ENCODE measurements around the gene DUSP21.
"Not testable (repeated sequence)": the region's sequence is repeated elsewhere in the genome, so short reads cannot be mapped to it uniquely, and the experiment has no call there.

DUSP21 gene

GRCh38 chrX:44876767-44877166, 32.9 kb downstream of the DUSP21 start:
- no peak for DNase-seq

- no peak for DNase-seq
These were observed 35.0 kb downstream of the DUSP21 start for GRCh38 chrX:44878780-44879179.

DNA sequence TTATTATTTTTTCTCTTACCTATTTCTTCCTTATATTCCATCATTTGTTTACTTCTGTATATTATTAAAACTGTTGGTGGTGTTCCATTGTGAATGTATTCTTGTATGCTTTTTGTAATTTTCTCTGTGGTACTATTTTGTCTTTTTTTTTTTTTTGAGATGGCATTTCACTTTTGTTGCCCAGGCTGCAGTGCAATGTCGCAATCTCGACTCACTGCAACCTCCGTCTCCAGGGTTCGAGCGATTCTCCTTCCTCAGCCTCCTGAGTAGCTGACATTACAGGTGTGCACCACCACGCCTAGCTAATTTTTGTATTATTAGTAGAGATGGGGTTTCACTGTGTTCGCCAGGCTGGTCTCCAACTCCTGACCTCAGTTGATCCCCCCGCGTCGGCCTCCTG, 37.7 kb downstream of the DUSP21 start:
- DNase-seq: no peak

DNA sequence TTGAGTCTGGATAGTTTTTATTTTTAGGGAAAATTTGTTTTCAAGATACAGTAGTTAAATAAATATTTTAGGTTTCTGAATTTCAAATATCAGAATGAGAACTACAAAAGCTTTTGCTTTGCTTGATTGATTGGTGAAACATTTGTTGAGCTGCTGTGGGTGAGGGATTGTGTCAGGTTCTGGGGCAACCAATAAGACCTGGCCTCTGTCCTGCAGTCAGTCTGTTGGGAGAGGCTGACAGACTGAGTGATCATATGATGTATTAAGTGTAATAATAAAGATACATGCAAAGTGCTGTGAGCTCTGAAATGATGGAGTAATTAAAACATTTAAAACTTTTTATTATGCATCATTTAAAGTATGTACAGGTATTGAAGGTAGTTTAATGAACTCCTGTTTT, 38.8 kb downstream of the DUSP21 start:
- no peak for DNase-seq

DNA sequence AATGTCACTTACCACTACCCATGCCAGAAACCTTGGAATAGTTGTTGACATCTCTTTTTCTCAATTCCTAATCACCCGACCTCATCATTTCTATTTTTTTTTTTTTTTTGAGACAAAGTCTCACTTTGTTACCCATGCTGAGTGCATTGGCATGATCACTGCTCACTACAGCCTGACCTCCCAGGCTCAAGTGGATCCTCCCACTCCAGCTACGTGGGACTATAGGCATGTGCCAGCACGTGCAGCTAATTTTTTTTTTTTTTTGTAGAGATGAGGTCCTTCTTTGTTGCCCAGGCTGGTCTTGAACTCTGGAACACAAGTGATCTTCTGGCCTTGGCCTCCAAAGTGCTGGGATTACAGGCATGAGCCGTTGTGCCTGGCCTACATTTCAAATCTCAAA, 41.1 kb downstream of the DUSP21 start:
- DNase-seq: no peak

- DNase-seq: no peak
These were observed 46.0 kb downstream of the DUSP21 start for GRCh38 chrX:44889824-44890223.

- DNase-seq: no peak
These were observed 46.4 kb downstream of the DUSP21 start for GRCh38 chrX:44890247-44890646.

DNA sequence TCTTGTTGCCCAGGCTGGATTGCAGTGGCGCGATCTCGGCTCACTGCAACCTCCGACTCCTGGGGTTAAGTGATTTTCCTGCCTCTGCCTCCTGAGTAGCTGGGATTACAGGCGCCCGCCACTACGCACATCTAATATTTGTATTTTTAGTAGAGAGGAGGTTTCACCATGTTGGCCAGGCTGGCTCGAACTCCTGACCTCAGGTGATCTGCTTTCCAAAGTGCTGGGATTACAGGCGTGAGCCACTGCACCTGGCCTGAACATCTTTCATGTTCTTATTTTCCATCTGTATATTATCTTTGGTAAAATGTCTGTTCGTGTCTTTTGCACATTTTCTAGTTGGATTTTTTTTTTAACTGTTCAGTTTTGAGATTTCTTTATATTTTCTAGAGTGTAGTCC, 46.9 kb downstream of the DUSP21 start:
- not testable (repeated sequence) for DNase-seq

GRCh38 chrX:44891642-44892041, 47.8 kb downstream of the DUSP21 start:
- DNase-seq: no peak

Measured in CD4-positive, alpha-beta T cell treated with Interleukin-1 beta for 1 hour (primary cell).